HuH-7.5 (cell line): ENCODE measurements around the gene PSMA6.
"Not testable (repeated sequence)": the region's sequence is repeated elsewhere in the genome, so short reads cannot be mapped to it uniquely, and the experiment has no call there.

Experiments used
- DNase-seq: peaks from one replicate; pipeline ENCODE4 v3.0.0; 2011; ENCODE audit warnings: low spot score

PSMA6 gene

GRCh38 chr14:35285168-35286002 is 6.8 kb upstream of the PSMA6 start:
- no peak for DNase-seq

GRCh38 chr14:35286003-35286600 is 6.1 kb upstream of the PSMA6 start:
- no peak for DNase-seq

GRCh38 chr14:35286707-35287106 is 5.5 kb upstream of the PSMA6 start:
- no peak for DNase-seq

- DNase-seq = no peak
These were observed 4.7 kb upstream of the PSMA6 start for GRCh38 chr14:35287431-35288013.

- DNase-seq = no peak
These were observed 2.6 kb upstream of the PSMA6 start for GRCh38 chr14:35289623-35290022.

GRCh38 chr14:35292770-35293561 is 784 bp downstream of the PSMA6 start:
- DNase-seq = no peak

- no peak for DNase-seq
These were observed 3.6 kb downstream of the PSMA6 start for GRCh38 chr14:35295845-35296161.

GRCh38 chr14:35296545-35296944 is 4.4 kb downstream of the PSMA6 start:
- DNase-seq = no peak

GRCh38 chr14:35297706-35298105 is 5.5 kb downstream of the PSMA6 start:
- DNase-seq = no peak

- DNase-seq = no peak
These were observed 6.2 kb downstream of the PSMA6 start for GRCh38 chr14:35298351-35298750.

GRCh38 chr14:35299708-35300107 is 7.5 kb downstream of the PSMA6 start:
- no peak for DNase-seq

- DNase-seq = no peak
These were observed 8.0 kb downstream of the PSMA6 start for GRCh38 chr14:35300228-35300627.

- not testable (repeated sequence) for DNase-seq
These were observed 9.2 kb downstream of the PSMA6 start for GRCh38 chr14:35301334-35301733.

- DNase-seq = no peak
These were observed 9.8 kb downstream of the PSMA6 start for GRCh38 chr14:35301735-35302528.

GRCh38 chr14:35303149-35303935 is 11.2 kb downstream of the PSMA6 start:
- DNase-seq = no peak

- no peak for DNase-seq
These were observed 12.8 kb downstream of the PSMA6 start for GRCh38 chr14:35304812-35305462.

GRCh38 chr14:35305633-35306032 is 13.5 kb downstream of the PSMA6 start:
- DNase-seq = no peak

- DNase-seq = no peak
These were observed 13.9 kb downstream of the PSMA6 start for GRCh38 chr14:35306114-35306513.

GRCh38 chr14:35317820-35318219 is 25.6 kb downstream of the PSMA6 start:
- no peak for DNase-seq

- no peak for DNase-seq
These were observed 27.3 kb downstream of the PSMA6 start for GRCh38 chr14:35319509-35319908.

- no peak for DNase-seq
These were observed 28.3 kb downstream of the PSMA6 start for GRCh38 chr14:35320472-35320871.
